Measurements from ENCODE around the gene CPEB3.
"Not testable (repeated sequence)": the region's sequence is repeated elsewhere in the genome, so short reads cannot be mapped to it uniquely, and the experiment has no call there.

Gene CPEB3

GRCh38 chr10:92290837-92291615 lies at the start of gene CPEB3, which contains the start of gene MARCHF5:
CPEB3 (minus strand) TSS chr10:92291078; CDS start chr10:92240350, 50,728 bp downstream.
MARCHF5 (plus strand) TSS chr10:92291167; CDS start chr10:92291495, 328 bp downstream.
- Mint-ChIP-seq H3K4me3 (peak within 1 kb of the TSS; percentile 92), H3K36me3 (ENCODE audit: low read depth) (peaks cover 14% of the 10 kb centered on the region), H3K4me1 (ENCODE audit: low read depth) (peaks cover 27% of the 10 kb centered on the region)

GRCh38 chr10:92329927-92330326 lies 39.0 kb upstream of the CPEB3 start:
- peaks cover 23% of the 10 kb centered on the region for H3K4me1 Mint-ChIP-seq (ENCODE audit: low read depth)
- H3K27ac Mint-ChIP-seq; H3K4me3 Mint-ChIP-seq; H3K9me3 Mint-ChIP-seq; H3K36me3 Mint-ChIP-seq (ENCODE audit: low read depth); H3K27me3 Mint-ChIP-seq: not testable (repeated sequence)

More at GRCh38 chr10:92290837-92291615, at the start of gene CPEB3, which contains the start of gene MARCHF5:
- H3K27ac Mint-ChIP-seq = peak within 1 kb of the TSS; percentile 86
- no peaks in the 10 kb centered on the region for H3K27me3 Mint-ChIP-seq
- H3K9me3 Mint-ChIP-seq = no peaks in the 10 kb centered on the region

- Mint-ChIP-seq H3K4me3 (no peak overlapping the region), H3K27me3 (no peaks in the 10 kb centered on the region), H3K36me3 (ENCODE audit: low read depth) (peaks cover 9% of the 10 kb centered on the region), H3K27ac (no peak overlapping the region), H3K4me1 (ENCODE audit: low read depth) (peaks cover 25% of the 10 kb centered on the region), H3K9me3 (no peaks in the 10 kb centered on the region)
Observed at GRCh38 chr10:92328993-92329392, 38.1 kb upstream of the CPEB3 start.

GRCh38 chr10:92327445-92328433 lies 36.9 kb upstream of the CPEB3 start:
- H3K27me3 Mint-ChIP-seq = no peaks in the 10 kb centered on the region
- H3K9me3 Mint-ChIP-seq = no peaks in the 10 kb centered on the region
- peaks cover 27% of the 10 kb centered on the region for H3K4me1 Mint-ChIP-seq (ENCODE audit: low read depth)
- no peak overlapping the region for H3K4me3 Mint-ChIP-seq
- H3K36me3 Mint-ChIP-seq (ENCODE audit: low read depth) = peaks cover 14% of the 10 kb centered on the region
- H3K27ac Mint-ChIP-seq = peak overlapping the region; percentile 63

- H3K27me3 Mint-ChIP-seq = no peaks in the 10 kb centered on the region
- peaks cover 24% of the 10 kb centered on the region for H3K4me1 Mint-ChIP-seq (ENCODE audit: low read depth)
- H3K9me3 Mint-ChIP-seq = no peaks in the 10 kb centered on the region
- no peak overlapping the region for H3K4me3 Mint-ChIP-seq
- H3K36me3 Mint-ChIP-seq (ENCODE audit: low read depth) = peaks cover 34% of the 10 kb centered on the region
- H3K27ac Mint-ChIP-seq = no peak overlapping the region
Observed at GRCh38 chr10:92323079-92323478, 32.2 kb upstream of the CPEB3 start.

GRCh38 chr10:92316610-92317009 lies 25.7 kb upstream of the CPEB3 start:
- Mint-ChIP-seq H3K4me3 (no peak overlapping the region), H3K9me3 (no peaks in the 10 kb centered on the region), H3K4me1 (ENCODE audit: low read depth) (no peaks in the 10 kb centered on the region), H3K27ac (no peak overlapping the region), H3K27me3 (no peaks in the 10 kb centered on the region), H3K36me3 (ENCODE audit: low read depth) (peaks cover 42% of the 10 kb centered on the region)

GRCh38 chr10:92313750-92314149 lies 22.9 kb upstream of the CPEB3 start:
- no peak overlapping the region for H3K4me3 Mint-ChIP-seq
- H3K36me3 Mint-ChIP-seq (ENCODE audit: low read depth) = peaks cover 39% of the 10 kb centered on the region
- H3K27ac Mint-ChIP-seq = no peak overlapping the region
- H3K4me1 Mint-ChIP-seq (ENCODE audit: low read depth) = peaks cover 3% of the 10 kb centered on the region
- no peaks in the 10 kb centered on the region for H3K27me3 Mint-ChIP-seq
- H3K9me3 Mint-ChIP-seq = no peaks in the 10 kb centered on the region

GRCh38 chr10:92309272-92309671 lies 18.4 kb upstream of the CPEB3 start:
- peaks cover 27% of the 10 kb centered on the region for H3K36me3 Mint-ChIP-seq (ENCODE audit: low read depth)
- no peaks in the 10 kb centered on the region for H3K9me3 Mint-ChIP-seq
- H3K4me3 Mint-ChIP-seq = no peak overlapping the region
- H3K4me1 Mint-ChIP-seq (ENCODE audit: low read depth) = peaks cover 17% of the 10 kb centered on the region
- no peak overlapping the region for H3K27ac Mint-ChIP-seq
- no peaks in the 10 kb centered on the region for H3K27me3 Mint-ChIP-seq

GRCh38 chr10:92305133-92306072 lies 14.5 kb upstream of the CPEB3 start:
- Mint-ChIP-seq H3K4me3 (no peak overlapping the region), H3K27ac (no peak overlapping the region), H3K27me3 (no peaks in the 10 kb centered on the region), H3K4me1 (ENCODE audit: low read depth) (peaks cover 47% of the 10 kb centered on the region), H3K9me3 (no peaks in the 10 kb centered on the region), H3K36me3 (ENCODE audit: low read depth) (peaks cover 26% of the 10 kb centered on the region)

GRCh38 chr10:92304061-92304460 lies 13.2 kb upstream of the CPEB3 start:
- no peaks in the 10 kb centered on the region for H3K9me3 Mint-ChIP-seq
- peaks cover 33% of the 10 kb centered on the region for H3K36me3 Mint-ChIP-seq (ENCODE audit: low read depth)
- H3K4me1 Mint-ChIP-seq (ENCODE audit: low read depth) = peaks cover 55% of the 10 kb centered on the region
- no peak overlapping the region for H3K27ac Mint-ChIP-seq
- H3K27me3 Mint-ChIP-seq = no peaks in the 10 kb centered on the region
- no peak overlapping the region for H3K4me3 Mint-ChIP-seq

- no peaks in the 10 kb centered on the region for H3K27me3 Mint-ChIP-seq
- H3K27ac Mint-ChIP-seq = peak overlapping the region; percentile 79
- no peaks in the 10 kb centered on the region for H3K9me3 Mint-ChIP-seq
- H3K4me1 Mint-ChIP-seq (ENCODE audit: low read depth) = peaks cover 58% of the 10 kb centered on the region
- peaks cover 34% of the 10 kb centered on the region for H3K36me3 Mint-ChIP-seq (ENCODE audit: low read depth)
- H3K4me3 Mint-ChIP-seq = peak overlapping the region; percentile 49
Observed at GRCh38 chr10:92303096-92303495, 12.2 kb upstream of the CPEB3 start.

GRCh38 chr10:92298487-92298886 lies 7.6 kb upstream of the CPEB3 start:
- Mint-ChIP-seq H3K9me3 (no peaks in the 10 kb centered on the region), H3K4me1 (ENCODE audit: low read depth) (peaks cover 56% of the 10 kb centered on the region), H3K27ac (no peak overlapping the region), H3K4me3 (no peak overlapping the region), H3K36me3 (ENCODE audit: low read depth) (peaks cover 46% of the 10 kb centered on the region), H3K27me3 (no peaks in the 10 kb centered on the region)

- H3K4me1 Mint-ChIP-seq (ENCODE audit: low read depth) = peaks cover 34% of the 10 kb centered on the region
- H3K36me3 Mint-ChIP-seq (ENCODE audit: low read depth) = peaks cover 21% of the 10 kb centered on the region
- H3K9me3 Mint-ChIP-seq = no peaks in the 10 kb centered on the region
- H3K27me3 Mint-ChIP-seq = no peaks in the 10 kb centered on the region
- H3K4me3 Mint-ChIP-seq = peak overlapping the region; percentile 92
- peak overlapping the region; percentile 58 for H3K27ac Mint-ChIP-seq
Observed at GRCh38 chr10:92291921-92292845, 1.3 kb upstream of the CPEB3 start.
